ENCODE results near the gene C5orf24. TPM values are rescaled to one million over a fixed set of nuclear protein-coding genes. Genes with fewer than 3 reads are reported as not detected.
"Not testable (repeated sequence)": the region's sequence is repeated elsewhere in the genome, so short reads cannot be mapped to it uniquely, and the experiment has no call there.

The C5orf24 gene
- total RNA-seq, 4 donors from 2014 or later = 24.8 to 36.7 (median 35.6) TPM

GRCh38 chr5:134844252-134844651 lies 1.5 kb upstream of the C5orf24 start:
- TF ChIP-seq CTCF (IDR thresholded peaks at IDR 0.05) = no peak
- TF ChIP-seq POLR2A (IDR thresholded peaks at IDR 0.05) = no peak
- no peaks in the 10 kb centered on the region for H3K27me3 ChIP-seq
- H3K36me3 ChIP-seq = peaks cover 0 to 10% (median 0%) of the 10 kb centered on the region in 3 donors
- no peak overlapping the region for H3K27ac ChIP-seq
- H3K4me1 ChIP-seq = peaks cover 0 to 27% (median 7%) of the 10 kb centered on the region in 4 donors
- no peaks in the 10 kb centered on the region for H3K9me3 ChIP-seq
- H3K4me3 ChIP-seq = no peak overlapping the region
- no peak for DNase-seq

- Histone ChIP-seq H3K27ac (peak overlapping the region; percentile 94 to 99 (median 97)), H3K27me3 (no peaks in the 10 kb centered on the region), H3K4me3 (peak overlapping the region; percentile 89 to 93 (median 92)), H3K9me3 (no peaks in the 10 kb centered on the region), H3K36me3 (peaks cover 0 to 14% (median 0%) of the 10 kb centered on the region in 3 donors), H3K4me1 (peaks cover 0 to 39% (median 7%) of the 10 kb centered on the region in 4 donors)
- no peak for TF ChIP-seq POLR2A (IDR thresholded peaks at IDR 0.05)
- no peak for TF ChIP-seq CTCF (IDR thresholded peaks at IDR 0.05)
- no peak for DNase-seq
Measured at GRCh38 chr5:134845335-134845851, 375 bp upstream of the C5orf24 start.

- DNase-seq = no peak
- Histone ChIP-seq H3K9me3 (no peaks in the 10 kb centered on the region), H3K4me1 (peaks cover 0 to 40% (median 7%) of the 10 kb centered on the region in 4 donors), H3K4me3 (peak overlapping the region; percentile 89 to 93 (median 92)), H3K27me3 (no peaks in the 10 kb centered on the region), H3K27ac (peak overlapping the region; percentile 94 to 99 (median 97)), H3K36me3 (peaks cover 0 to 18% (median 0%) of the 10 kb centered on the region in 3 donors)
- TF ChIP-seq POLR2A (IDR thresholded peaks at IDR 0.05) = no peak
- TF ChIP-seq CTCF (IDR thresholded peaks at IDR 0.05) = no peak
Measured at GRCh38 chr5:134846641-134846960, 833 bp downstream of the C5orf24 start.

GRCh38 chr5:134849434-134849933 lies 3.7 kb downstream of the C5orf24 start:
- H3K9me3 ChIP-seq, H3K27ac ChIP-seq, H3K4me3 ChIP-seq, DNase-seq, H3K27me3 ChIP-seq: not testable (repeated sequence)
- peaks cover 0 to 40% (median 7%) of the 10 kb centered on the region in 4 donors for H3K4me1 ChIP-seq
- H3K36me3 ChIP-seq = peaks cover 0 to 33% (median 0%) of the 10 kb centered on the region in 3 donors

GRCh38 chr5:134851307-134851923 lies 5.6 kb downstream of the C5orf24 start:
- no peak overlapping the region for H3K4me3 ChIP-seq

GRCh38 chr5:134856465-134856864 lies 10.7 kb downstream of the C5orf24 start:
- DNase-seq, H3K27ac ChIP-seq, H3K4me3 ChIP-seq, H3K4me1 ChIP-seq, H3K9me3 ChIP-seq, H3K27me3 ChIP-seq: not testable (repeated sequence)
- H3K36me3 ChIP-seq = peaks cover 0 to 70% (median 0%) of the 10 kb centered on the region in 3 donors

More at GRCh38 chr5:134851307-134851923, 5.6 kb downstream of the C5orf24 start:
- TF ChIP-seq CTCF (IDR thresholded peaks at IDR 0.05) = peak in 1 of 6 experiments; percentile 19
- TF ChIP-seq POLR2A (IDR thresholded peaks at IDR 0.05) = no peak
- H3K27ac ChIP-seq = no peak overlapping the region
- peaks cover 0 to 32% (median 5%) of the 10 kb centered on the region in 4 donors for H3K4me1 ChIP-seq
- DNase-seq = no peak
- no peaks in the 10 kb centered on the region for H3K27me3 ChIP-seq
- H3K36me3 ChIP-seq = peaks cover 0 to 50% (median 0%) of the 10 kb centered on the region in 3 donors
- H3K9me3 ChIP-seq = no peaks in the 10 kb centered on the region

All from Peyer's patch (tissue), 4 donors.